ENCODE measurements around the gene CMIP. TPM values are rescaled to one million over a fixed set of nuclear protein-coding genes. Genes with fewer than 3 reads are reported as not detected.

Gene CMIP
- total RNA-seq, 2 donors from 2014 or later: 30.1 to 95.1 TPM

DNA sequence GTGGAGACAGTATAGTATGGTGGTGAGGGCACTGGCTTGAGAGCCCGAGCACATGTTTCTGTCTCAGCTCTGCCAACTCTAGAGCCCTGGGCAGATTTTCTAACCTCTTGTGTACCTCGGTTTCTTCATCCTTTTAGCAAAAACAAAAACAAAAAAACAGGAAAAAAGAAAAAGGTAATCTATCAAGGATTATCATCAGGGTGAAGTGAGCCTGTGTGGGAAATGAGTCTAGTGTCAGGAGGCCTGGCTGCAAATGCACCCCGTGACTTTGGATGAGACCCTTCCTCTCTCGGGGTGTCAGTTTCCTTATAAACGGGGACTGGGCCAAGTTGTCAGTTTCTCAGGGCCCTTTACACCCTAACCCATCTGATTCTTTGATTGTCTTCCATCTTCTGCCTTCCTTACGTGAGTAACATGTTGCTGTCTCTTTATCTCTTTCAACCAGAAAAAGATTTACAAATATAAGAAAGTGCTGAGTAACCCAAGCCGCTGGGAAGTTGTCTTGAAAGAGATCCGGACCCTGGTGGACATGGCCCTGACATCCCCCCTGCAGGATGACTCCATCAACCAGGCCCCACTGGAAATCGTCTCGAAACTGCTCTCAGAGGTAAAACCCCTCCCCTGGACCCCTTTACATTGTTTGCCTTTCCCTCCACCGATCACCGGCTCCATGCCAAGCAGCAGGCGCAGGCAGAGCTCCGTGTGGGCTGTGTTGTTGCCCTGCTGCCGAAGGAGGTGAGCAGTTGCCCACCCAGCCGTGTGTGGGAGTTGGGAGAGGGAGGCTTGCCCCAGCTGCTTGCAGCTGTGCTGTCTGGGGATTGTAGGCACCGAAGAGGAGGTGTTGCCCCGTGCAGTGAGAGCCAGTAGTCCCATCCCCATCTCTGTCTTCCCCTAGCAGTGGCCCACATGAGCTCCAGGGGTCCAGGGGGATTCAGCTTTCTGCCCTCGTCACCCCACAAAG, 207.4 kb downstream of the CMIP start:
- intact Hi-C loops (cut with DNase I): no loop called here
- Histone ChIP-seq H3K36me3 (no peaks in the 10 kb centered on the region), H3K9me3 (no peaks in the 10 kb centered on the region), H3K4me1 (replicated peaks) (no peaks in the 10 kb centered on the region), H3K27me3 (replicated peaks; ENCODE audit: insufficient read depth) (no peaks in the 10 kb centered on the region), H3K4me3 (no peak overlapping the region), H3K27ac (peak overlapping the region in 1 of 2 donors; percentile 7)
- TF ChIP-seq, protein P1, sequence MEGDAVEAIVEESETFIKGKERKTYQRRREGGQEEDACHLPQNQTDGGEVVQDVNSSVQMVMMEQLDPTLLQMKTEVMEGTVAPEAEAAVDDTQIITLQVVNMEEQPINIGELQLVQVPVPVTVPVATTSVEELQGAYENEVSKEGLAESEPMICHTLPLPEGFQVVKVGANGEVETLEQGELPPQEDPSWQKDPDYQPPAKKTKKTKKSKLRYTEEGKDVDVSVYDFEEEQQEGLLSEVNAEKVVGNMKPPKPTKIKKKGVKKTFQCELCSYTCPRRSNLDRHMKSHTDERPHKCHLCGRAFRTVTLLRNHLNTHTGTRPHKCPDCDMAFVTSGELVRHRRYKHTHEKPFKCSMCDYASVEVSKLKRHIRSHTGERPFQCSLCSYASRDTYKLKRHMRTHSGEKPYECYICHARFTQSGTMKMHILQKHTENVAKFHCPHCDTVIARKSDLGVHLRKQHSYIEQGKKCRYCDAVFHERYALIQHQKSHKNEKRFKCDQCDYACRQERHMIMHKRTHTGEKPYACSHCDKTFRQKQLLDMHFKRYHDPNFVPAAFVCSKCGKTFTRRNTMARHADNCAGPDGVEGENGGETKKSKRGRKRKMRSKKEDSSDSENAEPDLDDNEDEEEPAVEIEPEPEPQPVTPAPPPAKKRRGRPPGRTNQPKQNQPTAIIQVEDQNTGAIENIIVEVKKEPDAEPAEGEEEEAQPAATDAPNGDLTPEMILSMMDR (IDR thresholded peaks at IDR 0.05): no peak
- TF ChIP-seq POLR2A (IDR thresholded peaks at IDR 0.05) (no peak), POLR2AphosphoS5 (IDR thresholded peaks at IDR 0.05) (no peak)
- no peak for DNase-seq (ENCODE audit: low spot score)
- WGBS: 45% methylated on average over 19 of the region's 19 CpGs

DNA sequence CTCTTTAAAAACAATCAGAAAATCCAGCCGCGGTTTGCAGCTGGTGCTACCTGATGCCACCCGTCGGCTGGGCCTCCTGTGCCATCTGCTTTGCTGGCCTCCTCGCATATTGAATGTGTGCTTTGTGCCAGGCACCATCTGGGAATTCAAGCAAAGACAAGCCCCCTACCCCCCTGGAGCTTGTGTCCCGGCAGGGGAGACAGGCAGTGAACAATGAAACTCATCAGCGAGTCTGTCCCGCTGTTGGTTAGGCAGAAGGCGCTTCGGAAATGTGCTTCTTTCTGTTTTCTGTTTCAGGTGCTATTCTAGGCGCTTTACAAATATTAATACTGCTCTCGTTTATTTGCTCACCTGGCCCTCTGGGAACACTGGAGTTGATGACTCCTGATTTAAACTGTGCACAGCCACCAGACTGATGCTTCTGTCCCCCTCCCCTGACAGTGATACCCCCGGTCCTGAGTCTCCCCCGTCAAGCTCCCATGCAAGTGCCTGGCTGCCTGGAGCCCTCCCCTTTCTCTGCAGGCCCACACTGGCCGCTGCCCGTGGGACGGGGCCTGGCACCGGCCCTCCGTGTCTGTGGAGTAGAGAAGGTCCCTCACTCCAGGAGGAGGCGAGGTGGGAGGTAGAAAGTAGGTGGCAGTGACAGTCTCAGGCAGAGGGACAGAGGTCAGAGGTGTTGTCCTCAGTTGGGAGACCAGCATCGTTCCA, 208.3 kb downstream of the CMIP start:
- no peaks in the 10 kb centered on the region for H3K9me3 ChIP-seq
- no peaks in the 10 kb centered on the region for H3K4me1 ChIP-seq (replicated peaks)
- intact Hi-C loops (cut with DNase I): no loop called here
- H3K27ac ChIP-seq: peak overlapping the region in 1 of 2 donors; percentile 7
- DNase-seq (ENCODE audit: low spot score): no peak
- 58% methylated on average over 21 of the region's 21 CpGs for WGBS
- H3K36me3 ChIP-seq: no peaks in the 10 kb centered on the region
- TF ChIP-seq, protein P1 (IDR thresholded peaks at IDR 0.05): no peak
- TF ChIP-seq POLR2A (IDR thresholded peaks at IDR 0.05) (no peak), POLR2AphosphoS5 (IDR thresholded peaks at IDR 0.05) (no peak)
- H3K27me3 ChIP-seq (replicated peaks; ENCODE audit: insufficient read depth): no peaks in the 10 kb centered on the region
- H3K4me3 ChIP-seq: no peak overlapping the region

DNA sequence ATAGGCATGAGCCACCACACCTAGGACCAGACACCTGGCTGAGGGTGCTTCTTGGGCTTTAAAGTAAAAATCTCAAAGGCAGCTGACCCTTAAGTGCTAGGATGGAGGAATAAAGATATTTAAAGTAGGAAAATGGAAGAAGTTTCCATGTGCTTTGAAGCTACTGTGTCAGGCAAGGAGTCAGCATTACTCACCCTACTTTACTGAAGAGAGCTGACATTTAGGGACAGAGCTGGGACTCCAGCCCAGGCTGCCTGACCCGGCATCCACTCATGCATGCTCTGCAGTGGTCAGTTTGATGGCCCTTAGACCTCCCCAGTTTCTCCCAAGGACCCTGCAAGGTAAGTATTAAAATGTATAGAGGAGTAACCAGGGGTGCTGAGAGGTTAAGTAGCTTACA, 209.7 kb downstream of the CMIP start:
- no peaks in the 10 kb centered on the region for H3K9me3 ChIP-seq
- 59% methylated on average over 1 of the region's 1 CpG for WGBS
- no peak overlapping the region for H3K27ac ChIP-seq
- no peaks in the 10 kb centered on the region for H3K4me1 ChIP-seq (replicated peaks)
- DNase-seq (ENCODE audit: low spot score): no peak
- no peak overlapping the region for H3K4me3 ChIP-seq
- H3K27me3 ChIP-seq (replicated peaks; ENCODE audit: insufficient read depth): no peaks in the 10 kb centered on the region
- intact Hi-C loops (cut with DNase I): no loop called here
- TF ChIP-seq, protein P1 (IDR thresholded peaks at IDR 0.05): no peak
- TF ChIP-seq POLR2AphosphoS5 (IDR thresholded peaks at IDR 0.05): no peak
- no peak for TF ChIP-seq POLR2A (IDR thresholded peaks at IDR 0.05)
- H3K36me3 ChIP-seq: no peaks in the 10 kb centered on the region

DNA sequence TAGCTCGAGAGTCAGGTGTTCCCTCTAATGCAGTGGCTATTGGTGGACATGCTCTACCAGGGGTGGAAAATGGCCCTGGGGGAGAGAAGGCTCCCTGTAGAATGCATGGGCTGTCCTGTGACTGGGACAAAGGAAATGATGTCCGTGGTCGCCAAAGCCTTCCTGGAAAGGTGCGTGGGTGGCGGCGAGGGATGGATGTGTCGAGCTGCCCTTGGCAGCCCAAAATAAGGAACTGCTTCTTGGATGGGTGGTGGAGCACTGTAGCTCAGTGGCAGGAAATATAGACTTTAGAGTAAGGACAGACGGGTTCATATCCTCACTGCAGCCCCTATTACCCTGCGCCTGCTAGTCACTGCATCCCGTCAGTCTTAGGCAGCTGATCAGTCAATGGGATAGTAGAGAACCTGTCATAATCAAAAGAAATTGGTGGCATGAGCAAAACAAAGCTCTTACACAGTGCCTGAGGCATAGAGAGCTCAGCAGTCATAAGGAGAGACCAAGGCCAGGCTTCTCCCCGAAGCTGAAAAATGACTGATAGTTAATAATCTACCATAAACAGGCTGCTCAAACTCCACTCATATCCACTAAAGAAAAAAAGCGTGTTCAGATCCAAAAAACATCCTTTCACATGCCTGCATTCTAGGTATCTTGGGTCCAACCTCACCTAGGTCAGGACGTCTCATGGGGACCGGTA, 211.0 kb downstream of the CMIP start:
- no peaks in the 10 kb centered on the region for H3K36me3 ChIP-seq

More for the DNA sequence above, 211.0 kb downstream of the CMIP start:
- Histone ChIP-seq H3K27me3 (replicated peaks; ENCODE audit: insufficient read depth) (no peaks in the 10 kb centered on the region), H3K9me3 (no peaks in the 10 kb centered on the region), H3K4me3 (no peak overlapping the region), H3K27ac (no peak overlapping the region), H3K4me1 (replicated peaks) (no peaks in the 10 kb centered on the region)
- DNase-seq (ENCODE audit: low spot score): no peak
- intact Hi-C loops (cut with DNase I): no loop called here
- no peak for TF ChIP-seq POLR2A (IDR thresholded peaks at IDR 0.05)
- TF ChIP-seq, protein P1 (IDR thresholded peaks at IDR 0.05): no peak
- TF ChIP-seq POLR2AphosphoS5 (IDR thresholded peaks at IDR 0.05): no peak
- 90% methylated on average over 14 of the region's 14 CpGs for WGBS

Measured in prostate gland (tissue), 2 donors.